Psoas muscle (tissue), 8 donors: ENCODE measurements around the gene KMT2A. TPM values are rescaled to one million over a fixed set of nuclear protein-coding genes. Genes with fewer than 3 reads are reported as not detected.
"Not testable (repeated sequence)": the region's sequence is repeated elsewhere in the genome, so short reads cannot be mapped to it uniquely, and the experiment has no call there.

Experiments
- ATAC-seq, 4 donors: fragments of 200-7000 bp; cut with Tn5 transposase; one replicate each; pipeline ENCODE4 v1.9.1; 2020; ENCODE audit warnings: moderate library complexity in 3 of 4, mild to moderate bottlenecking in 2 of 4
- DNase-seq, 2 donors: peaks; one replicate each; pipeline ENCODE4 v3.0.0-alpha.2; 2020
- H3K27ac ChIP-seq: fragments of 200-600 bp; one replicate; pipeline ENCODE4 v1.8.0; 2022
- H3K27me3 ChIP-seq, 3 donors: fragments of 200-600 bp in 1 of 3; one replicate each; pipeline versions ENCODE4 v1.6.1 to v1.8.0; 2013 to 2022; ENCODE audit warnings: low read length in 2 of 3, mild to moderate bottlenecking in 2 of 3, moderate library complexity in 1 of 3; ENCODE audit not compliant: insufficient read depth in 3 of 3
- H3K36me3 ChIP-seq, 2 donors: fragments of 200-600 bp in 1 of 2; one replicate each; pipeline versions ENCODE4 v1.6.1 to v1.8.0; 2013 to 2022; ENCODE audit warnings: low read depth in 1 of 2, mild to moderate bottlenecking in 1 of 2, moderate library complexity in 1 of 2; ENCODE audit not compliant: insufficient read depth in 1 of 2
- H3K4me1 ChIP-seq: fragments of 200-600 bp; one replicate; pipeline ENCODE4 v1.8.0; 2022
- H3K4me3 ChIP-seq: fragments of 200-600 bp; one replicate; pipeline ENCODE4 v1.8.0; 2022; ENCODE audit warnings: mild to moderate bottlenecking
- H3K9me3 ChIP-seq: fragments of 200-600 bp; one replicate; pipeline ENCODE4 v1.8.0; 2022
- WGBS, 3 donors: extraction: QIAGEN DNeasy Blood & Tissue Kit; methylation state at CpG; one replicate each; pipeline versions ENCODE4 v1.1.6 to v1.1.7; 2013; 5-methylcytosine and 5-hydroxymethylcytosine counted together
- intact Hi-C, 2 donors: fragments of 100-400 bp; cut with DNase I; formaldehyde crosslinking; loops; one replicate each; pipeline versions ENCODE4 v1.11.0 to v1.14.2; 2022
- polyA plus RNA-seq, 3 donors: library from polyadenylated mRNA; stranded (reverse); fragments of 200-250 nt; gene quantifications; one replicate each; pipeline ENCODE4 v1.2.3, GENCODE V29; 2013
- total RNA-seq, 4 donors: library from RNA; stranded (reverse); fragmentation: NEBNext Ultra II Directional in 2 of 4; extraction: Animal tissue kit (Norgen Biotek cat#: 25700) in 2 of 4; gene quantifications; one replicate each; pipeline versions ENCODE4 v1.2.1 to v1.2.4, GENCODE V29; 2021 to 2023
- TF ChIP-seq, protein P1 (sequence below): fragments of 200-600 bp; IDR thresholded peaks from one replicate; pipeline ENCODE4 v1.8.0; 2022; ENCODE audit warnings: antibody characterized with exemption
- donor health status: healthy with polysubstance abuse.
- donor health status: DM: no; HTN: no; CAD: no; lungs with moderate emphysema.
- donor health status: Bipolar disorder and iron deficiency.
- donor health status: healthy.
- donor health status: DM: yes; HTN: yes; CAD: no.
- donor health status: DM: no; HTN: no; CAD: no.
- donor health status: DM: no; HTN: no; CAD: no.
- donor health status: DM: yes; HTN: yes; CAD: no.

The KMT2A gene
- total and polyA plus RNA-seq, 7 donors, result 3.1 to 27.3 (median 18.1) TPM

- Histone ChIP-seq H3K27ac (no peak overlapping the region), H3K27me3 (no peaks in the 10 kb centered on the region), H3K36me3 (peaks cover 0 to 9% of the 10 kb centered on the region in 2 donors), H3K4me1 (peaks cover 11% of the 10 kb centered on the region), H3K4me3 (no peak overlapping the region), H3K9me3 (no peaks in the 10 kb centered on the region)
- intact Hi-C loops, result no loop called here
- DNase-seq (no peak), ATAC-seq (peak; percentile 47 to 81 (median 64))
- TF ChIP-seq, protein P1, sequence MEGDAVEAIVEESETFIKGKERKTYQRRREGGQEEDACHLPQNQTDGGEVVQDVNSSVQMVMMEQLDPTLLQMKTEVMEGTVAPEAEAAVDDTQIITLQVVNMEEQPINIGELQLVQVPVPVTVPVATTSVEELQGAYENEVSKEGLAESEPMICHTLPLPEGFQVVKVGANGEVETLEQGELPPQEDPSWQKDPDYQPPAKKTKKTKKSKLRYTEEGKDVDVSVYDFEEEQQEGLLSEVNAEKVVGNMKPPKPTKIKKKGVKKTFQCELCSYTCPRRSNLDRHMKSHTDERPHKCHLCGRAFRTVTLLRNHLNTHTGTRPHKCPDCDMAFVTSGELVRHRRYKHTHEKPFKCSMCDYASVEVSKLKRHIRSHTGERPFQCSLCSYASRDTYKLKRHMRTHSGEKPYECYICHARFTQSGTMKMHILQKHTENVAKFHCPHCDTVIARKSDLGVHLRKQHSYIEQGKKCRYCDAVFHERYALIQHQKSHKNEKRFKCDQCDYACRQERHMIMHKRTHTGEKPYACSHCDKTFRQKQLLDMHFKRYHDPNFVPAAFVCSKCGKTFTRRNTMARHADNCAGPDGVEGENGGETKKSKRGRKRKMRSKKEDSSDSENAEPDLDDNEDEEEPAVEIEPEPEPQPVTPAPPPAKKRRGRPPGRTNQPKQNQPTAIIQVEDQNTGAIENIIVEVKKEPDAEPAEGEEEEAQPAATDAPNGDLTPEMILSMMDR, result no peak
Observed at GRCh38 chr11:118415739-118416068, 20.6 kb upstream of the KMT2A start.

GRCh38 chr11:118416900-118417299 is 19.4 kb upstream of the KMT2A start:
- H3K4me3 ChIP-seq, H3K36me3 ChIP-seq, ATAC-seq, intact Hi-C loops, DNase-seq, H3K27me3 ChIP-seq, H3K27ac ChIP-seq, H3K9me3 ChIP-seq: not testable (repeated sequence)
- H3K4me1 ChIP-seq, result peaks cover 14% of the 10 kb centered on the region

DNA sequence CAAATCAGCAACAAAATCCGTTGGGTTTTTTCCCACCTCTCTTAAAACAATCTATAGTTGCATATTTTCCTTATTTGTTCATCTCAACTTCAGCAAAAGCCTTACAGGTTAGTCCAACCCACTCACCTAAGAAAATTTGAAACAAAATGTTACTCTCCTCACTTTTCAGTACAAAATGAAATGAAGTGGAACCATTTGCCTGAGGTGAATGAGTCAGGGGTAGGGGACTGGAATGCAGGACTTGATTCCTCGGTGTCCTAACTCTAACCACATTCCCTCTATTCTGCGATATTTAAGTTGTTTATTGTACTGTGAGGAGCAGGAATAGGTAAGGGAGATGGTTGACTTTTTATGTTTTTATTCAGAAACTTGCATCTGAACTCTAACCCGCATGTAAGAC is 18.5 kb upstream of the KMT2A start:
- no peak overlapping the region for H3K4me3 ChIP-seq
- WGBS, 3 donors, result 68 to 76% (median 69%) methylated on average over 4 of the region's 4 CpGs
- TF ChIP-seq, protein P1, result no peak
- H3K36me3 ChIP-seq, result peaks cover 0 to 9% of the 10 kb centered on the region in 2 donors
- DNase-seq (no peak), ATAC-seq (no peak)
- no peak overlapping the region for H3K27ac ChIP-seq
- H3K27me3 ChIP-seq, result no peaks in the 10 kb centered on the region
- no peaks in the 10 kb centered on the region for H3K9me3 ChIP-seq
- peaks cover 14% of the 10 kb centered on the region for H3K4me1 ChIP-seq
- intact Hi-C loops, result no loop called here

- H3K36me3 ChIP-seq, result peaks cover 0 to 4% of the 10 kb centered on the region in 2 donors
- DNase-seq, result no peak
- WGBS, 3 donors, result 46 to 60% (median 47%) methylated on average over 5 of the region's 5 CpGs
- H3K9me3 ChIP-seq, result no peaks in the 10 kb centered on the region
- peaks cover 14% of the 10 kb centered on the region for H3K4me1 ChIP-seq
- H3K27me3 ChIP-seq, result no peaks in the 10 kb centered on the region
- ATAC-seq, result peak in 1 of 4 donors; percentile 36
- H3K4me3 ChIP-seq, result no peak overlapping the region
- intact Hi-C loops, result no loop called here
- H3K27ac ChIP-seq, result no peak overlapping the region
- TF ChIP-seq, protein P1, result no peak
Observed at GRCh38 chr11:118418766-118419165, 17.5 kb upstream of the KMT2A start.

GRCh38 chr11:118427707-118428106 is 8.6 kb upstream of the KMT2A start:
- H3K9me3 ChIP-seq, result no peaks in the 10 kb centered on the region
- WGBS, 3 donors, result 3 to 11% (median 8%) methylated on average over 1 of the region's 1 CpG
- no peak overlapping the region for H3K4me3 ChIP-seq
- DNase-seq, result no peak
- TF ChIP-seq, protein P1, result no peak
- no peaks in the 10 kb centered on the region for H3K27me3 ChIP-seq
- intact Hi-C loops, result no loop called here
- H3K36me3 ChIP-seq, result no peaks in the 10 kb centered on the region
- H3K4me1 ChIP-seq, result no peaks in the 10 kb centered on the region
- H3K27ac ChIP-seq, result no peak overlapping the region
- ATAC-seq, result no peak
